IPS DF 6.9 (cell line): ENCODE data around the gene CEACAM6.

Source experiments
- DNase-seq: peaks from one replicate; pipeline ENCODE4 v3.0.0-alpha.2; 2013; ENCODE audit warnings: low read depth, low spot score
- H3K27ac ChIP-seq: one replicate; pipeline ENCODE4 v1.5.1; 2013; ENCODE audit warnings: low read length, control low read depth
- H3K27me3 ChIP-seq: 2 replicates; pipeline ENCODE4 v1.6.1; 2013; ENCODE audit warnings: mild to moderate bottlenecking, low read length; ENCODE audit not compliant: control insufficient read depth, insufficient read depth
- H3K36me3 ChIP-seq: 2 replicates; pipeline ENCODE4 v1.6.1; 2013; ENCODE audit warnings: low read length; ENCODE audit not compliant: control insufficient read depth, insufficient read depth
- H3K4me1 ChIP-seq: 2 replicates; pipeline ENCODE4 v1.6.1; 2013; ENCODE audit warnings: low read length; ENCODE audit not compliant: control insufficient read depth, insufficient read depth
- H3K4me3 ChIP-seq: 2 replicates; pipeline ENCODE4 v1.5.1; 2013; ENCODE audit warnings: mild to moderate bottlenecking, low read length
- H3K9me3 ChIP-seq: 2 replicates; pipeline ENCODE4 v1.6.1; 2013; ENCODE audit warnings: low read length, inconsistent platforms; ENCODE audit not compliant: control insufficient read depth, insufficient read depth
- WGBS: extraction: QIAGEN DNeasy Blood & Tissue Kit; methylation state at CpG from one replicate; pipeline ENCODE4 v1.1.7; 2013; ENCODE audit warnings: mixed read lengths, missing lambda C conversion rate; ENCODE audit not compliant: insufficient read length, insufficient coverage; 5-methylcytosine and 5-hydroxymethylcytosine counted together

Gene CEACAM6

DNA sequence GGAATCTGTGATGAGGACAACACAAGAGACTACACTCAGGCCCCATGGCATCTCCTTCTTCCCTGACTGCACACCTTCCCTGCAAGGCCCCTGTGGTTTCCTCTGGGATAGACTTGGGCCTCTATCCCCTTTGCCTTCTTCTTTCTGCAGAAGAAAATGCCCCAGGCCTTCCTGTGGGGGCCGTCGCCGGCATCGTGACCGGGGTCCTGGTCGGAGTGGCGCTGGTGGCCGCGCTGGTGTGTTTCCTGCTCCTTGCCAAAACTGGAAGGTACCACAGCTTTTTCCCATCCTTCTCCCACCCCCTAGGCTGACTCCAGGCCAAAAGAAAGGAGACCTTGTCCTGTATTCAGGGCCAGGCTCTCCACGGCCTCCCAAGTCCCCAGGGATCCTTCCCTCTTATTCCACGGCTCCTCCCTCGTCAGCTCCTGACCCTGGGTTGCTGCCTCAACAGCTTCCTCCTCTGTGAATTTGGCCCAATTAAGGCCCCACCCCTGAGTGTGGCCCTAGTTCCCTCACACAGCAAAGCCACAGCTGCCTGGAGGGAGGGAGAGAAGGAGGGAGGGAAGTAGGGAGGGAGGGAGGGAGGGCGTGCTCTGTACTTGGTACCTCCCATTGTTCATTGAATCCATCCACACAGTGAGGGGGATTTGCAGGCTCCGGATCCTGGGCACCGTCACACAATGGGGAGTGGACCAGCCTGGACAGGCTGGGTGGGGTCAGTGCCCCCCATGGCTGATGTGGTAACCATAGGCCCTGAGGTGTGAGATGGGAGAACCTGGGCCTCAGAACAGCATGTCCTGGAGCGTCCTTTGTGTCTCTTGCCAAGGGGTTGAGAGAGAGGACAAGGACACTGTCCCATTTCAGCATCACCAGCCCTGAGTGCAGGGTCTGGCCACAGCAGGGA is 53.6 kb downstream of the CEACAM6 start:
- Histone ChIP-seq H3K36me3 (no peaks in the 10 kb centered on the region), H3K27ac (no peak overlapping the region), H3K4me1 (no peaks in the 10 kb centered on the region), H3K27me3 (no peaks in the 10 kb centered on the region), H3K4me3 (no peak overlapping the region), H3K9me3 (no peaks in the 10 kb centered on the region)
- no peak for DNase-seq
- no CpG with 5 or more reads among the region's 16 CpGs for WGBS

DNA sequence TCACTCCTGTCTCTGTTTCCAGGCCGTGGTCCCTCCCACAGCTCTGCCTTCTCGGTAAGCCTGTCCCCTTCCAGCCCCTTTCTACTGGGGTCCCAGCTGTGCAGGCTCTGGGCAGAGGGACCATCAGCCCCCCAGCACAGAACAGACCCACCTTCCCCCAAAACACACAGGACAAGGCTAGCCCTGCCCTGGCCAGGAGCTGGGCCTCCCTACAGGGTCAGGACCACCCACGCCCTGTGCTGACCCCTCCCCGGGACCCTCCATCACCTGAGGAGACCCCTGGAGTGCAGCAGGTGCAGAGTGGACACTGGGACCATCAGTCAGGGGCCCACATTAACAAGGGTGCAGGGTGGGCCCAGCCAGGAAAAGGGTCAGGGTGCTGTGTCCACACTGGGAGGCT is 55.0 kb downstream of the CEACAM6 start:
- H3K36me3 ChIP-seq = no peaks in the 10 kb centered on the region
- H3K4me1 ChIP-seq = no peaks in the 10 kb centered on the region
- H3K4me3 ChIP-seq = no peak overlapping the region
- H3K27me3 ChIP-seq = no peaks in the 10 kb centered on the region
- DNase-seq = no peak
- WGBS = no CpG with 5 or more reads among the region's 4 CpGs
- H3K27ac ChIP-seq = no peak overlapping the region
- no peaks in the 10 kb centered on the region for H3K9me3 ChIP-seq

DNA sequence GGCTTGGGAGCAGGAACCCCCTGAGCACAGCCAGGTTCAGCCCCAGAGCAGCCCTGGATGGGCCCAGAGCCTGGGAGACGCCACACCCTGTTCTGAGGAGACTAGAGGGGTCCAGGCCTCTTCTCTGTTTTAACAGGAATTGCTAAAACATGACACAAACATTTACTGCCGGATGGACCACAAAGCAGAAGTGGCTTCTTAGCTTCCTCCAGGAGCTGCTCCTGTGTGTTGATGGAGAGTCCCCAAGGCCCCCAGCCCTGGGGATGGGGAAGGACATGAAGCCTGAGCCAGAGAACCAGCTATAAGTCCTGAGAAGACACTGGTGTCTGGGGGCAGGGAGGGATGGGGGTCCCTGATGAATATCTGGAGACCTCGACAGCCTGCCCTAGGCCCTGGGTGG is 55.7 kb downstream of the CEACAM6 start:
- Histone ChIP-seq H3K27me3 (no peaks in the 10 kb centered on the region), H3K4me3 (no peak overlapping the region), H3K9me3 (no peaks in the 10 kb centered on the region), H3K4me1 (no peaks in the 10 kb centered on the region), H3K36me3 (no peaks in the 10 kb centered on the region), H3K27ac (no peak overlapping the region)
- no CpG with 5 or more reads among the region's 3 CpGs for WGBS
- no peak for DNase-seq

DNA sequence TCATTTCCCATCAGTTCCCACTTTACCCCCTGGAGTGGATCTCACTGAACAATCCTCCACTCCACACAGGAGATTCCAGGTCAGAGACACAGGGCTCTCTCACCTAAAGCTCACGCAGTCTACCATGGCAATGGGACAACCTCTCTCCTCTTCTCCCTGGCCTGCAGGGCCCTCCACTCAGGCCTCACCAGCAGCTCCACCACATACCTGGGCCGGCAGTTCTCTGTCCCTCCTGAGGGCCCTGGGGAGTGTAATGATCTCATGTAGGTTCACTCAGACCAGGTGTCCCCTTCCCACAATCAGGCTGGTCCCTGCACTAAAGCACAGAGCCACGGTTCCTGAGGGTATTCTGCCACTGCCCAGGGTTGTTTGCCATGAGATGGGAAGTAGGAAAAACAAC is 56.7 kb downstream of the CEACAM6 start:
- Histone ChIP-seq H3K27ac (no peak overlapping the region), H3K36me3 (no peaks in the 10 kb centered on the region), H3K4me3 (no peak overlapping the region), H3K9me3 (no peaks in the 10 kb centered on the region), H3K27me3 (no peaks in the 10 kb centered on the region), H3K4me1 (no peaks in the 10 kb centered on the region)
- DNase-seq = no peak
- no CpG with 5 or more reads among the region's 3 CpGs for WGBS

DNA sequence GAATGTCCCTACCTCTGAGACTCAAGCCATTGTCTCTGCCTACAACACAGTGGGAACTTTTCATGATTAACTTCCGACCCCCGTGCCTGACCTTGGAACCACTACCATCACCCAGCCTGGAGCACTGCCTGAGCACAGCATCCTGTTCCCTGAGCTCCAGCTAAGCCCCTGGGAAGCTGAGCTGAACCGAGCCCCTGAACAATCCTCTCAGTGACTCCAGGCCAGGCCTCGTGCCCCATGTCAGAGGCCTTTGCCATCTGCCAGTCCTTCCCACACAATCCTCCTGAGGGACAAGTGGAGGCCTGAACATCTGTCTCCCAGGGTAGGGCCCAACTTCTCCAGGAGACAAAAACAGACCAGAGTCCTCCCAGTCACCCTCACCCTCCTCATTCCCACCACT is 58.6 kb downstream of the CEACAM6 start:
- H3K4me1 ChIP-seq = no peaks in the 10 kb centered on the region
- H3K27ac ChIP-seq = no peak overlapping the region
- no CpG with 5 or more reads among the region's 4 CpGs for WGBS

DNA sequence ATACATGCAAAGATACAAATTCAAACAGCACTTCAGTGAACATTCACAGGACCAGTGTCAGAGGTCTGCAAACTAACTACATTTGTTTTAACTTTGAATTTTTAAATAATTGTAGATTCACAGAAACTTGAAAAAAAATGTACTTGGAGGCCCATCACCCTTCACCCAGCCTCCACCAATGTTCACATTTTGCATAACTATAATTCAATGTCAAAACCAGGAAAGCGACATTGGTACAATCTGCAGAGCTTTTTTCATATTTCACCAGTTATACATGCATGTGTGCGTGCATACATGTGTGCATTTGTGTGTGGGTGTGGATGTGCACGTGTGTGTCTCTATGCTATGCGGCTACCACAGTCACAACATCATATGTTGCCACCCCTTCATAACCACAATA is 60.0 kb downstream of the CEACAM6 start:
- DNase-seq = no peak
- WGBS = no CpG with 5 or more reads among the region's 4 CpGs
- Histone ChIP-seq H3K36me3 (no peaks in the 10 kb centered on the region), H3K27ac (no peak overlapping the region), H3K9me3 (no peaks in the 10 kb centered on the region), H3K4me3 (no peak overlapping the region), H3K4me1 (no peaks in the 10 kb centered on the region), H3K27me3 (no peaks in the 10 kb centered on the region)

More for the DNA sequence above, 58.6 kb downstream of the CEACAM6 start:
- Histone ChIP-seq H3K27me3 (no peaks in the 10 kb centered on the region), H3K4me3 (no peak overlapping the region), H3K36me3 (no peaks in the 10 kb centered on the region), H3K9me3 (no peaks in the 10 kb centered on the region)
- DNase-seq = no peak

DNA sequence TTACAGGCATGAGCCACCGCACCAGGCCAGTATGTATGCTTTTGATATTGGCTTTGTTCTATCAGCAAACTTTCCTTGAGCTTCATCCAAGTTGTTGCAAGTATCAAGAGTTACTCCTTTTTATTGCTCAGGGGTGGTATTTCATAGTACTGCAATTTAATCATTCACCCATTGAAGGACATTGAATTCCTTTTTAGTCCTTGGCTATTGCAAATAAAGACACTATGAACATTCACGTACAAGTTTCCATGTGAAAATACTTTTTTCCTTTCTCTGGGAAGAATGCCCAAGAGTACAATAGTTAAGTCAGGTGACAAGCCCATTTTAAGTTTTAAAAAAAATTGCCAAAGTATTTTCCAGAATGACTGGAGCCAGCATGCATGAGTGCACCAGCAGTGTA is 61.4 kb downstream of the CEACAM6 start:
- no peaks in the 10 kb centered on the region for H3K4me1 ChIP-seq
- no peak for DNase-seq
- no peaks in the 10 kb centered on the region for H3K27me3 ChIP-seq
- H3K36me3 ChIP-seq = no peaks in the 10 kb centered on the region
- WGBS = no CpG with 5 or more reads among the region's 2 CpGs
- H3K27ac ChIP-seq = no peak overlapping the region
- H3K9me3 ChIP-seq = no peaks in the 10 kb centered on the region
- no peak overlapping the region for H3K4me3 ChIP-seq

DNA sequence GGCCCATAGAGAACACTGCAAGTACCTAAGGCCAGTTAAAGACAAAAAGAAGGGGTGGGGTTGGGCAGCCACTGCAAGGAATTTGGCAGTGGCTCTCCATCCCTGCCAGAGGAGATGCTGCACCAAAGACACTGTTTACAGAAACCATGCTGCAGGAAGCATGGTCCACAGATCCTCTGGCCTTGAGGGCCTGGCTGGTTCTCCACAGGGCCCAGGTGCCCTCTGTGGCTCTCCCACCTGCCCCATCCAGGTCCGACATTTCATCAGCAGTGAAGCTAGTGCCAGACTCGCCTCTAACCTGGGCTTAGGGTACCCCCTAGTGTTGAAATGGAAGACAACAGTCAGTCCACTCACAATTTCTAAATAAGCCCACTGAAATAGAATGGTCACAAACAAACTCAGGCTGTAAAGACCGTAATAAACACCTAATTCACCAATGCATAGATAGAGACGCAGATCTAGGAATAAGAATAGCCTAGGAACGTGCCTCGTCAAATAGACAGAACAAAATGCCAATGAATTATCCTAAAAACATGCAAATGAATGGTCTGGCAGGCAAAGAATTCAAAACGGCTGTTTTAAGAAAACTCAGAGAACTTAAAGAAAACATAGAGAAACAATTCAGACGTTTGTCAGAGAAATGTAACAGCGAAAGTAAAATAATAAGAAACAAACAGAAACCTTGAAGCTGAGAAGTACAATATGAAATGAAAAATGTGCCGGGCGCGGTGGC is 65.8 kb downstream of the CEACAM6 start:
- Histone ChIP-seq H3K4me3 (no peak overlapping the region), H3K27ac (no peak overlapping the region), H3K27me3 (no peaks in the 10 kb centered on the region), H3K4me1 (no peaks in the 10 kb centered on the region), H3K9me3 (no peaks in the 10 kb centered on the region), H3K36me3 (no peaks in the 10 kb centered on the region)
- no CpG with 5 or more reads among the region's 12 CpGs for WGBS
- DNase-seq = peak; percentile 41
